Esophagus muscularis mucosa (tissue), 4 donors: Measurements from ENCODE around the gene PRR5L. TPM values are rescaled to one million over a fixed set of nuclear protein-coding genes. Genes with fewer than 3 reads are reported as not detected.
A peak's percentile ranks its signal among the peaks of the same experiment; 100 is the strongest.

Experiments
- DNase-seq: peaks from one replicate; pipeline ENCODE4 v3.0.0-alpha.2; 2017; ENCODE audit errors: extremely low spot score
- H3K27ac ChIP-seq, 4 donors: fragments of 200-600 bp; sonication (generic); replicated peaks in 1 of 4; 1 replicate in 3 of 4; 2 replicates in 1 of 4; pipeline ENCODE4 v1.5.1; 2016 to 2019; ENCODE audit warnings: mild to moderate bottlenecking in 1 of 4
- H3K27me3 ChIP-seq, 4 donors: fragments of 200-600 bp; sonication (generic); one replicate each; pipeline versions ENCODE4 v1.5.1 to v1.6.0; 2016 to 2019
- H3K36me3 ChIP-seq, 4 donors: fragments of 200-600 bp; sonication (generic); one replicate each; pipeline ENCODE4 v1.5.1; 2016 to 2019
- H3K4me1 ChIP-seq, 4 donors: fragments of 200-600 bp; sonication (generic); one replicate each; pipeline ENCODE4 v1.5.1; 2016 to 2019
- H3K4me3 ChIP-seq, 4 donors: fragments of 200-600 bp; sonication (generic); 1 replicate in 2 of 4; 2 replicates in 2 of 4; pipeline ENCODE4 v1.5.1; 2016 to 2019; ENCODE audit warnings: mild to moderate bottlenecking in 4 of 4, moderate library complexity in 1 of 4
- H3K9me3 ChIP-seq, 4 donors: fragments of 200-600 bp; sonication (generic); 1 replicate in 3 of 4; 2 replicates in 1 of 4; pipeline ENCODE4 v1.5.1; 2016 to 2019
- EP300 ChIP-seq: sonication (generic); formaldehyde crosslinking; IDR thresholded peaks from one replicate; pipeline ENCODE4 v1.6.1; 2017; ENCODE audit warnings: antibody characterized with exemption
- POLR2A ChIP-seq: fragments of 450-650 bp; IDR thresholded peaks from one replicate; pipeline ENCODE4 v1.6.1; 2017; ENCODE audit warnings: antibody characterized with exemption, moderate library complexity, mild to moderate bottlenecking, low read depth
- POLR2AphosphoS5 ChIP-seq, 2 donors: sonication (generic); formaldehyde crosslinking; IDR thresholded peaks; one replicate each; pipeline ENCODE4 v1.6.1; 2017; ENCODE audit warnings: antibody characterized with exemption in 2 of 2
- WGBS: methylation state at CpG from one replicate; pipeline ENCODE4 v1.1.5; 2018; 5-methylcytosine and 5-hydroxymethylcytosine counted together
- intact Hi-C: fragments of 100-400 bp; cut with DNase I; formaldehyde crosslinking; loops from one replicate; pipeline ENCODE4 v1.15.1; 2023
- total RNA-seq, 4 donors: library from RNA; depleted of rRNA; stranded (reverse); fragments of >200 nt; gene quantifications; one replicate each; pipeline versions ENCODE4 v1.1.0 to v1.2.1, GENCODE V29; 2016
- TF ChIP-seq, protein P1 (sequence below), 3 experiments: fragments of 200-600 bp in 2 of 3; fragments of 450-650 bp in 1 of 3; sonication (generic) in 2 of 3; IDR thresholded peaks; one replicate each; pipeline ENCODE4 v1.5.1; 2017 to 2019; ENCODE audit warnings: antibody characterized with exemption in 3 of 3, mild to moderate bottlenecking in 2 of 3, moderate library complexity in 1 of 3

The PRR5L gene
- total RNA-seq, 4 donors from 2014 or later: 1.7 to 9.6 (median 3.1) TPM

- H3K9me3 ChIP-seq: peaks cover 0 to 4% (median 0%) of the 10 kb centered on the region in 4 donors
- peaks cover 0 to 10% (median 7%) of the 10 kb centered on the region in 4 donors for H3K4me1 ChIP-seq
- WGBS: 81% methylated on average over 4 of the region's 4 CpGs
- no peak overlapping the region for H3K4me3 ChIP-seq
- TF ChIP-seq POLR2A: no peak
- no peak for TF ChIP-seq EP300
- TF ChIP-seq POLR2AphosphoS5 (IDR thresholded peaks at IDR 0.05): no peak
- TF ChIP-seq, protein P1, sequence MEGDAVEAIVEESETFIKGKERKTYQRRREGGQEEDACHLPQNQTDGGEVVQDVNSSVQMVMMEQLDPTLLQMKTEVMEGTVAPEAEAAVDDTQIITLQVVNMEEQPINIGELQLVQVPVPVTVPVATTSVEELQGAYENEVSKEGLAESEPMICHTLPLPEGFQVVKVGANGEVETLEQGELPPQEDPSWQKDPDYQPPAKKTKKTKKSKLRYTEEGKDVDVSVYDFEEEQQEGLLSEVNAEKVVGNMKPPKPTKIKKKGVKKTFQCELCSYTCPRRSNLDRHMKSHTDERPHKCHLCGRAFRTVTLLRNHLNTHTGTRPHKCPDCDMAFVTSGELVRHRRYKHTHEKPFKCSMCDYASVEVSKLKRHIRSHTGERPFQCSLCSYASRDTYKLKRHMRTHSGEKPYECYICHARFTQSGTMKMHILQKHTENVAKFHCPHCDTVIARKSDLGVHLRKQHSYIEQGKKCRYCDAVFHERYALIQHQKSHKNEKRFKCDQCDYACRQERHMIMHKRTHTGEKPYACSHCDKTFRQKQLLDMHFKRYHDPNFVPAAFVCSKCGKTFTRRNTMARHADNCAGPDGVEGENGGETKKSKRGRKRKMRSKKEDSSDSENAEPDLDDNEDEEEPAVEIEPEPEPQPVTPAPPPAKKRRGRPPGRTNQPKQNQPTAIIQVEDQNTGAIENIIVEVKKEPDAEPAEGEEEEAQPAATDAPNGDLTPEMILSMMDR (IDR thresholded peaks at IDR 0.05): no peak
- no peak for DNase-seq
- H3K27ac ChIP-seq: no peak overlapping the region
- H3K27me3 ChIP-seq: peaks cover 0 to 35% (median 0%) of the 10 kb centered on the region in 4 donors
- intact Hi-C loops: loop anchor here (10.0 kb wide), 1 partner anchor 216 kb away; no protein-coding TSS in a partner anchor
- no peaks in the 10 kb centered on the region for H3K36me3 ChIP-seq
Observed at GRCh38 chr11:36261094-36261493, 35.0 kb upstream of the PRR5L start.

- WGBS: 62% methylated on average over 9 of the region's 9 CpGs
- Histone ChIP-seq H3K4me3 (no peak overlapping the region), H3K4me1 (peaks cover 0 to 3% (median 0%) of the 10 kb centered on the region in 4 donors), H3K9me3 (no peaks in the 10 kb centered on the region), H3K27ac (no peak overlapping the region), H3K36me3 (peaks cover 0 to 2% (median 0%) of the 10 kb centered on the region in 4 donors), H3K27me3 (peaks cover 0 to 21% (median 0%) of the 10 kb centered on the region in 4 donors)
- TF ChIP-seq POLR2AphosphoS5 (IDR thresholded peaks at IDR 0.05) (no peak), POLR2A (no peak), EP300 (no peak)
- TF ChIP-seq, protein P1 (IDR thresholded peaks at IDR 0.05): no peak
- no peak for DNase-seq
- intact Hi-C loops: loop anchor here (10.0 kb wide), 1 partner anchor 219 kb away; no protein-coding TSS in a partner anchor
Observed at GRCh38 chr11:36264011-36264972, 31.8 kb upstream of the PRR5L start.

DNA sequence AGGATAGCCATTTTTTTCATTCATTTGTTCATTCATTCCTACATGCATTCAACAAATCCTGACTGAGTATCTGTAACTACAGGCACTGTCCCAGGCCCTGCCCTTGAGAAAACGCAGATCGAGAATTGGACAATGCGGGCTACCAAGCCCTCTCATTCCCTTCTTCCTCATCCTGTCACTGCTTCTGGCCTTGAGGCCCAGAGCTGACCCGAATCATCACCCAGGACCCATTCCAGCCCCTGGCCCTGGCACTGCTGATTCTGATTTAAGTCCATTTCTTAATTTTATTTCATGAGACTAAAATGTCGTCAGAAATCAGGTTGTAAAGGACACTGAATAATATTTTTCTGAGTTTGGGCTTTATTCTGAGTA is 31.1 kb upstream of the PRR5L start:
- WGBS: 97% methylated on average over 5 of the region's 5 CpGs
- no peak for DNase-seq
- no peak overlapping the region for H3K27ac ChIP-seq
- intact Hi-C loops: loop anchor here (5.0 to 10.0 kb wide), 2 partner anchors 220 to 443 kb away; no protein-coding TSS in a partner anchor
- no peaks in the 10 kb centered on the region for H3K9me3 ChIP-seq
- H3K36me3 ChIP-seq: peaks cover 0 to 4% (median 0%) of the 10 kb centered on the region in 4 donors
- TF ChIP-seq, protein P1 (IDR thresholded peaks at IDR 0.05): no peak
- TF ChIP-seq POLR2A (no peak), EP300 (no peak), POLR2AphosphoS5 (IDR thresholded peaks at IDR 0.05) (no peak)
- no peak overlapping the region for H3K4me3 ChIP-seq
- peaks cover 0 to 15% (median 0%) of the 10 kb centered on the region in 4 donors for H3K27me3 ChIP-seq
- peaks cover 0 to 3% (median 0%) of the 10 kb centered on the region in 4 donors for H3K4me1 ChIP-seq

GRCh38 chr11:36265793-36266628 is 30.1 kb upstream of the PRR5L start:
- peaks cover 0 to 9% (median 6%) of the 10 kb centered on the region in 4 donors for H3K36me3 ChIP-seq
- H3K27me3 ChIP-seq: peaks cover 0 to 7% (median 0%) of the 10 kb centered on the region in 4 donors
- H3K27ac ChIP-seq: no peak overlapping the region
- no peak for DNase-seq
- WGBS: 46% methylated on average over 9 of the region's 13 CpGs
- H3K4me1 ChIP-seq: peaks cover 0 to 3% (median 0%) of the 10 kb centered on the region in 4 donors
- H3K9me3 ChIP-seq: no peaks in the 10 kb centered on the region
- H3K4me3 ChIP-seq: no peak overlapping the region
- intact Hi-C loops: loop anchor here (2.0 to 10.0 kb wide), 3 partner anchors 221 to 649 kb away; no protein-coding TSS in a partner anchor
- no peak for TF ChIP-seq POLR2A
- no peak for TF ChIP-seq POLR2AphosphoS5 (IDR thresholded peaks at IDR 0.05)
- TF ChIP-seq, protein P1 (IDR thresholded peaks at IDR 0.05): peak; percentile 70 to 80 (median 75)
- no peak for TF ChIP-seq EP300
